T-helper 17 cell (primary cell): ENCODE results near the gene AKAP13. TPM values are rescaled to one million over a fixed set of nuclear protein-coding genes. Genes with fewer than 3 reads are reported as not detected.
"Not testable (repeated sequence)": the region's sequence is repeated elsewhere in the genome, so short reads cannot be mapped to it uniquely, and the experiment has no call there.

Experiments
- ATAC-seq: fragments of 150-1000 bp; cut with Tn5 transposase; 2 replicates; pipeline ENCODE4 v1.10.0; 2021; ENCODE audit warnings: mild to moderate bottlenecking, moderate library complexity
- DNase-seq, 3 donors: peaks; one replicate each; pipeline versions ENCODE4 v3.0.0 to v3.0.0-alpha.2; 2020 to 2021
- H3K9me3 ChIP-seq: one replicate; pipeline ENCODE4 v1.7.0; 2013; ENCODE audit warnings: low read length, mild to moderate bottlenecking; ENCODE audit not compliant: control insufficient read depth, poor library complexity, severe bottlenecking
- H3K27ac Mint-ChIP-seq: one replicate; pipeline ENCODE4 v1.8.0; 2022; ENCODE audit warnings: mild to moderate bottlenecking, moderate library complexity, mixed read lengths
- H3K27me3 Mint-ChIP-seq: one replicate; pipeline ENCODE4 v1.8.0; 2022; ENCODE audit warnings: mixed read lengths
- H3K36me3 Mint-ChIP-seq: one replicate; pipeline ENCODE4 v1.8.0; 2022; ENCODE audit warnings: low read depth, mixed read lengths
- H3K4me1 Mint-ChIP-seq: one replicate; pipeline ENCODE4 v1.8.0; 2022; ENCODE audit warnings: mild to moderate bottlenecking, mixed read lengths
- H3K4me3 Mint-ChIP-seq: one replicate; pipeline ENCODE4 v1.8.0; 2022; ENCODE audit warnings: mild to moderate bottlenecking, moderate library complexity, mixed read lengths
- total RNA-seq, 4 donors: library from RNA in 2 of 4; stranded (reverse) in 2 of 4; gene quantifications; one replicate each; pipeline ENCODE4 v1.2.3 and lab custom pipeline; 2022 to 2026

Gene AKAP13
- total RNA-seq, 2 donors from 2014 or later, result 426 to 437 TPM

DNA sequence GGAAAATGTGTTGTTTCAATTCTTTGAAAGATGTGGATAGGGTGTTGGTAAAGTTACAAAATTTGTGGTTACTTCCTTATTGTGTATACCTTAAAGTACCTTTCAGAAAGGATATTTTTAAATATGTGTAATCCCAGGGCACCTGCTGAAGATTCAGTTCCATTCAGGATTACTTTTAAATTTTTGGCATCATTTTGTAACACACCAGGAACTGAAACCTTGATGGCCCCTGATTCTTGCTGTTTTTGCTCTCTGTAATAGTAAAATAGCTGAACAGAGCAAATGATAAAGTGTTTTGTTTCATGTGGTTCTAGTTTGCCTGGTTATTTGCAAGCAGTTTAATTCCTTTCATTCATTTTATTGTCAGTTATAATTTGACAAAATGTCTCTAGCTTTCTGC, 253.5 kb downstream of the AKAP13 start:
- H3K4me3 Mint-ChIP-seq, result no peak overlapping the region
- DNase-seq (no peak), ATAC-seq (no peak)
- peaks cover 5% of the 10 kb centered on the region for H3K36me3 Mint-ChIP-seq
- peak overlapping the region; percentile 32 for H3K27ac Mint-ChIP-seq
- no peaks in the 10 kb centered on the region for H3K27me3 Mint-ChIP-seq
- H3K4me1 Mint-ChIP-seq, result peaks cover 29% of the 10 kb centered on the region
- no peaks in the 10 kb centered on the region for H3K9me3 ChIP-seq

DNA sequence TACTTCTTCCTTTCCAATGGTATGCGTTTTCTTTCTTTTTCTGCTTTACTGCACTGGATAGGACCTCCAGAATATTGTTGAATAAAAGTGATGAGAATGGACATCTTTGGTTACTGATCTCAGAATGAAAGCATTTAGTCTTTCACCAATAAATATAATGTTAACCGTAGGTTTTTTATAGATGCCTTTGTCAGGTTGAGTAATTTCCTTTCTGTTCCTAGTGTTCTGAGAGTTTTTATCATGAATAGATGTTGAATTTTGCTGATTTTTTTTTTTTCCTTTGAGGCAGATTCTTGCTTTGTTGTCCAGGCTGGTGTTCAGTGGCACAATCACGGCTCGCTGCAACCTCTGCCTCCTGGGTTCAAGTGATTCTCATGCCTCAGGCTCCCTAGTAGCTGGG, 255.9 kb downstream of the AKAP13 start:
- ATAC-seq (no peak), DNase-seq (no peak)
- Mint-ChIP-seq H3K27me3 (no peaks in the 10 kb centered on the region), H3K4me1 (peaks cover 25% of the 10 kb centered on the region), H3K27ac (peak overlapping the region; percentile 57), H3K36me3 (peaks cover 5% of the 10 kb centered on the region), H3K4me3 (peak overlapping the region; percentile 39)
- H3K9me3 ChIP-seq, result no peaks in the 10 kb centered on the region

DNA sequence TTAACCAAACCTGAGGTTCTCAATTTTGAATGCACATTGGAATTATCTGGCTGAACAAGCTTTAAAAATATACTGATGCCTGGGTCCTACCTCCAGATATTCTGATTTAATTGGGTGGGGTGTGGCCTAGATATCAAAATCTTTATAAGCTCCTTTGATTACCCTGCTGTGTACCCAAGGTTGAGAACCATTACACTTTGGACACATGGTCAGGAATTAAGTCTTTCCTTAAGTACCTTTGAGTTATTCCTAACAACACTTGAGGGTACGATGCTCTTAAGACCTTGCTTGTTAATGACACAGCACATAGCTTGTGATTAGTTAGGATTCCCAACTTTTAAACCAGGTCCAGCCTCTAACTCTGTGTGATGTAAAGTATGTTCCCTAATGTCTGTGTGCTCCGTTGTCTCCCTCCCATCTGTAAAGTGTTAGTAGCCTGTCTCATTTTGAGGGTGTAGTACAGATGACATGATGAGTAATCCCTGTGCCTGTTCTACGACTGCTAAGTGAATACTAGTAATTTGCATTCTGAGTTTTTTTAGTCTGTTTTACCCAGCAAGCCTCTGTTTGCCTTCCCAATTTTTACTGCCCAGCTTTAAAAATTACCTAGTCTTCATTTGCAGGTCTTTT, 259.5 kb downstream of the AKAP13 start:
- no peaks in the 10 kb centered on the region for H3K27me3 Mint-ChIP-seq
- H3K27ac Mint-ChIP-seq, result peak overlapping the region; percentile 21
- peaks cover 32% of the 10 kb centered on the region for H3K4me1 Mint-ChIP-seq
- DNase-seq (no peak), ATAC-seq (no peak)
- peaks cover 3% of the 10 kb centered on the region for H3K36me3 Mint-ChIP-seq
- H3K9me3 ChIP-seq, result no peaks in the 10 kb centered on the region
- no peak overlapping the region for H3K4me3 Mint-ChIP-seq

DNA sequence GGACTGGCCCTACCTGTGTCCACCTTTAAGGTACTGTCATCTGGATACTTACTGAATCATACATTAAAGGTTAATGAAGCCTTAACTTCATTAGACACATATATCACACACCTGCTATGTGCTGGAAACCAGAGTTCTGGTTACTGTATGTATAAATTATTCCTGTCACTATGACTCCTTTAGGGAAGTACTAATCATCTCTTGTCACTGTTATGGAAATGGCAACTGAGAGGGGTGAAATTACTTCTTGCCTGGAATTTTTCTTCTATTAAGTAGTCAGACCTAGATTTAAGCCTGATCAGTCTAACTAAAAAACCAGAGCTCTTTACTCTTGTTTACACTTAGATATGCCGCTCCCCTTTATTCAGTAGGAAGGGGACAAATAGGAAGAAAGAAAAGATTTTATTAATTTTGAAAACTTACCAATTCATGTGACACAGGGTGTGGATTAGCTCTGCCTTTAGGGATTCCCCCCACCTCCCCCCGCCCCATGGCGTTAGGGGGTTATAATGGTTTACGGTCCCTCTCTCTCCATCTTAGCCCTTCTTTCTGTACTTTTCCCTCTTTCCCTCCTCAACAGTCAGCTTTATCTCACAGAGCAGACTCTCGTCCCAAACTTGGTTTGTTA, 261.8 kb downstream of the AKAP13 start:
- DNase-seq, result no peak
- Mint-ChIP-seq H3K4me1 (peaks cover 39% of the 10 kb centered on the region), H3K4me3 (no peak overlapping the region), H3K36me3 (peaks cover 7% of the 10 kb centered on the region), H3K27ac (no peak overlapping the region), H3K27me3 (no peaks in the 10 kb centered on the region)
- ATAC-seq, result no peak
- no peaks in the 10 kb centered on the region for H3K9me3 ChIP-seq

DNA sequence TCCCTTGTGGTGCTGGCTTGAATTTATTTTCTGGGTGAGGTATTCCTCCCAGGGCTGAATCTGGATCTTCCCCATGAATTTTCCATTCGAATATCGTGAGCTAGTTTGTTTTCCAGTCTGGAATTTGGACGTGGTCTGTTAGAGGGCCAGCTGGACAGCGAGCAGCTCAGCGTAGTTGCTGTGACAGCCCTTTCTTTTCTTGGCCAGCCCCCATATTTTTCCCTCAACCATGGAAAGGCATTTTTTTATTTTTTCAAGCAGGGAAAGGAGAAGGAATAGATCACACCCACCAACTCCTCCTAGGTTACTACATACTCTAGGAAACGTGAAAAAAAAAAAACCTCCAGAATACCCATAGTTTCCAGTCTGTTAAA, 262.3 kb downstream of the AKAP13 start:
- no peaks in the 10 kb centered on the region for H3K9me3 ChIP-seq
- no peak for DNase-seq
- Mint-ChIP-seq H3K27ac (peak overlapping the region; percentile 49), H3K27me3 (no peaks in the 10 kb centered on the region), H3K4me1 (peaks cover 35% of the 10 kb centered on the region), H3K36me3 (peaks cover 4% of the 10 kb centered on the region), H3K4me3 (no peak overlapping the region)
- no peak for ATAC-seq

DNA sequence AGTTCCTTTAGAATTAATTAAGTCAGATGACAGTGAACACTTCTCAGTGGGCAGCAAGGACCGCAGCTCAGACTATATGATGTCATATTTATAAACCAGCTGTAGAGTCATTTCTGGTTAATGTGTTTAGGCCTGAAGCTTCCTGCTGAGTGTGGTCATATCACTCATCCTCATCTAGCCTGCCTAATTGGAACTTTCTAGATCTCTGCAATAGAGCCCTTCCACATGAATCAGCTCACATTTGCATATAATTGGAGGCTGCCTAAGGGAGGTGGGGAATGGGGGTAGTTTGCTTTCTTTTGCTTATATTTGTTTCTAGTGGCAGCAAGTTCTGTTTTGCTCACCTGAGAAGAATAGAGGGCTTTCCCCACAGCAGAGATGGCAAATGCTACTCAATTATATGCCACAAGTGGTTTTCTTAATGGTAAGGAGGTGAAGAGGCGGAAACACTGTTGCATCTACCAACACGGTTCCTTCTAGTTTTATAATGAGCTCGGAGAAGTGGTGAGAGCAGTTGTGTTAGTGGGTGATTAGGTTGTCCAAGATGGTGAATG, 266.2 kb downstream of the AKAP13 start:
- Mint-ChIP-seq H3K36me3 (peaks cover 4% of the 10 kb centered on the region), H3K4me1 (peaks cover 36% of the 10 kb centered on the region), H3K27me3 (no peaks in the 10 kb centered on the region), H3K27ac (peak overlapping the region; percentile 94), H3K4me3 (peak overlapping the region; percentile 41)
- DNase-seq (no peak), ATAC-seq (peak; percentile 83)
- H3K9me3 ChIP-seq, result no peaks in the 10 kb centered on the region

DNA sequence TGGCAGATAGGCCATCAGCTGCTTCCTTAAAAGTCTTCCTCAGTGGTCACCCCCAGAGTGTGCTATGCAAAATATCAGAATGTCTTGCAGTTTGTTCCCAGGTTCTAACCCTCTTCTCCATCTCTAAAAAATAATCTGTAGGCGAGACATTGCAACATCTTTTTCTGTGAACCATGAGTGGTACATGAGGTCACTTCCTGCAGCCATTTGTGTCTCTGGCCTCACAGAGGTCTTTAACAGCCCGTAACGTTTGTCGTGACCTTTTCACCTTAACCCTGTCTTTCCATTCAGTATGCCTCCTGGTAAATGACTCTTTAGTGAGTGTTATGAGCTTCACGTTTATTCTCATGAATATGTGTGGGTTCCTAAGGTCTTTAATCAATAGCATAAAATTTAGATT, 269.0 kb downstream of the AKAP13 start:
- ATAC-seq (no peak), DNase-seq (no peak)
- H3K27ac Mint-ChIP-seq, result peak overlapping the region; percentile 81
- H3K4me3 Mint-ChIP-seq, result no peak overlapping the region
- H3K36me3 Mint-ChIP-seq, result peaks cover 4% of the 10 kb centered on the region
- no peaks in the 10 kb centered on the region for H3K9me3 ChIP-seq
- peaks cover 32% of the 10 kb centered on the region for H3K4me1 Mint-ChIP-seq
- H3K27me3 Mint-ChIP-seq, result no peaks in the 10 kb centered on the region

DNA sequence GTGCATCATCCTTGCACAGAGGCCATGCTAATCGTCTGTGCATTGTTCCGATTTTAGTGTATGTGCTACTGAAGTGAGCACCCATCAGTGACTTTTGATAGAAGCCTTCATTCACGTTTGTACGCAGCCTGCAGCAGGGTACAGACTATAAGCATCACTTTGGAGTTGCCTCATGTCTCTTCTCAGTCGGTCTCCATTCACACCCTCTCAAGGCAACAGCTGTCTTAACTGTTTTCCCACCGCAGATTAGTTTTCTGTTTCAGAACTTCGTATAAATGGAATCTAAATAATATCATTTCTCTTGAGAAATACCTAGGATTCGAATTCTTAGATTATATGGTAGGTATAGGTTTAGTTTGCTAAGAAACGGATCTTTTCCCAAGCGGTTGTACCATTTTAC, 271.1 kb downstream of the AKAP13 start:
- Mint-ChIP-seq H3K4me1 (peaks cover 23% of the 10 kb centered on the region), H3K27ac (peak overlapping the region; percentile 83), H3K4me3 (no peak overlapping the region), H3K27me3 (no peaks in the 10 kb centered on the region), H3K36me3 (peaks cover 3% of the 10 kb centered on the region)
- H3K9me3 ChIP-seq, result no peaks in the 10 kb centered on the region
- DNase-seq (no peak), ATAC-seq (no peak)

DNA sequence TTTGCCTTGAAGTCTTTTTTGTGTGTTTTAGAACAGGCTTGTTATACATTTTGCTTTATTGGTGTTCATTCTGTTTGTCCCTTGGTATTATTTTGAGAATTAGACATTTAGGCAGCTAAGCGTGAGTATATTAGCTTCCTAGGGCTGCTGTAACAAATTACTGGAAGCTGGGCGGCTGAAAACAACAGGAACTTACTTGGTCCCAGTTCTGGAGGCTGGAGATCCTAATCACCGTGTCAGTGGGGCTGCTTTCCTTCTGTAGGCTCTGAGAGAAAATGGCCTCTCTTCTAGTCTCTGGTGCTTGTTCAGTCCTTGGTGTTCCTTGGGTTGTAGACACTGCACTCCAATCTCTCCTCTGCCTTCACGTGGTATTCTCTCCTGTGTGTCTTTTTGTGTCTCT, 272.1 kb downstream of the AKAP13 start:
- Mint-ChIP-seq H3K4me1 (peaks cover 19% of the 10 kb centered on the region), H3K27ac (peak overlapping the region; percentile 83), H3K4me3 (no peak overlapping the region), H3K36me3 (no peaks in the 10 kb centered on the region), H3K27me3 (no peaks in the 10 kb centered on the region)
- ATAC-seq (no peak), DNase-seq (no peak)
- no peaks in the 10 kb centered on the region for H3K9me3 ChIP-seq

DNA sequence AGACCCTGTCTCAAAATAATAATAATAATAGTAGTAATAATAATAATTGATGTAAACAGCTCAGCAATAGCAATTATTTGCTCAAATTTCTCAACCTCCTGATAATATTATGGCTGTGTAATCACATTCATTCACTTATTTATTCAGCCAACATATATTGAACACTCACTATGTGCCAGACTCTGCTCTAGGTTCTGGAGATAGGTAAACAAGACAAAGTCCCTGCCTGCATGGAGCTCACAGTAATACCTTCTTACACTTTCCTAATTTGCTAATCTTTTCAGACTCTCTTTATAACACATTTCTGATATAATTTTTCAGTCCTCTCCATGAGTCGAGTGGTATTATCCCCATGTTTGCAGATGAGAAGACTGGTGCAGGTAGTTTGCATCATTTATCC, 276.7 kb downstream of the AKAP13 start:
- DNase-seq, result no peak
- H3K4me1 Mint-ChIP-seq, result peaks cover 19% of the 10 kb centered on the region
- no peaks in the 10 kb centered on the region for H3K9me3 ChIP-seq
- ATAC-seq, result no peak
- peaks cover 3% of the 10 kb centered on the region for H3K36me3 Mint-ChIP-seq
- no peaks in the 10 kb centered on the region for H3K27me3 Mint-ChIP-seq
- peak overlapping the region; percentile 100 for H3K27ac Mint-ChIP-seq
- H3K4me3 Mint-ChIP-seq, result no peak overlapping the region

DNA sequence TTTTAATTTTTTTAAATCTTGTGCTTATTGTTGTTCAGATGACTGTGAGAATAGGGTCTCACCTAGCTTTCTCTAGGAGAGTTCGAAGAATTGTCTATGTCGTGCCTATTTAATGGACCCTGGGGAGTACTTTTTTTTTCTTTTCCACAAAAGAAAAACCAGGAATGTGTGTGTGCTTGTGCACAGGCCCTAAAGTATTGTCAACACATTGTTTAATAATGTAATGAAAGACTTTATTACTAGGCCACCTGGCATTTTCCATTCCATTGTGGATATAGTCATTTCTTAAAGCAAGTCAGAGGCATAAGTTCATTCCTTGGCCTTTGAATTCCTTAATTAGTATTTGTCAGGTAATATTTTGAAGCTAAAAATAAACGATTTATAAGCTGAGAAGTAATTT, 278.4 kb downstream of the AKAP13 start:
- H3K9me3 ChIP-seq, result no peaks in the 10 kb centered on the region
- DNase-seq, result no peak
- no peak for ATAC-seq
- Mint-ChIP-seq H3K4me1 (peaks cover 16% of the 10 kb centered on the region), H3K27me3 (no peaks in the 10 kb centered on the region), H3K27ac (peak overlapping the region; percentile 100), H3K4me3 (no peak overlapping the region), H3K36me3 (peaks cover 5% of the 10 kb centered on the region)

DNA sequence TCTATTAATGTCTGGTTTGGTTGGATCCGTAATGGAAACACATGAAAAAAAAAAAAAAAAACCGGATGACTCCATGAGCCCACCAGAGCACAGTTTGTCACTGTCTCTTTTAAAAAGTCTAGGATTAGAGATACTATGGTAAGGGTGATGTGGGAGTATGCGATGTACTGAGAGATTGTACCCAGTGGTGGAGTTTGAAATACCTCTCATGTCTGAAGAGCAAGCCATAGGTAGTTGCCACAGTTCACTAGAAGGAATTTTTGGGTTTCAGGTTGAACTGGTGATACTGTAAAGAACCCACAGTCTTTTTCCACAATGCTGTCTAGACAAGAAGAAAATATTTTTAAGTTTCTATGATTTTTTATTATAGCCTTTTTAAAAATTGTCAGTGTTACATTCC, 281.5 kb downstream of the AKAP13 start:
- Mint-ChIP-seq H3K27me3 (no peaks in the 10 kb centered on the region), H3K4me3 (peak overlapping the region; percentile 25), H3K36me3 (peaks cover 12% of the 10 kb centered on the region), H3K4me1 (peaks cover 14% of the 10 kb centered on the region), H3K27ac (peak overlapping the region; percentile 100)
- DNase-seq (no peak), ATAC-seq (no peak)
- no peaks in the 10 kb centered on the region for H3K9me3 ChIP-seq

DNA sequence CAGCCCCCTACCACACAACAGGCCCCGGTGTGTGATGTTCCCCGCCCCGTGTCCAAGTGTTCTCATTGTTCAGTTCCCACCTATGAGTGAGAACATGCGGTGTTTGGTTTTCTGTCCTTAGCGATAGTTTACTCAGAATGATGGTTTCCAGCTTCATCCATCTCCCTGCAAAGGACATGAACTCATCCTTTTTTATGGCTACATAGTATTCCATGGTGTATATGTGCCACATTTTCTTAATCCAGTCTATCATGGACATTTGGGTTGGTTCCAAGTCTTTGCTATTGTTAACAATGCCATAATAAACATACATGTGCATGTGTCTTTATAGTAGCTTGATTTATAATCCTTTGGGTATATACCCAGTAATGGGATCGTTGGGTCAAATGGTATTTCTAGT, 285.3 kb downstream of the AKAP13 start:
- H3K4me3 Mint-ChIP-seq, DNase-seq, ATAC-seq, H3K9me3 ChIP-seq, H3K27me3 Mint-ChIP-seq: not testable (repeated sequence)
- peaks cover 27% of the 10 kb centered on the region for H3K4me1 Mint-ChIP-seq
- peak overlapping the region; percentile 100 for H3K27ac Mint-ChIP-seq
- peaks cover 12% of the 10 kb centered on the region for H3K36me3 Mint-ChIP-seq
